Measurements from ENCODE around the gene TRIM10.

The TRIM10 gene

DNA sequence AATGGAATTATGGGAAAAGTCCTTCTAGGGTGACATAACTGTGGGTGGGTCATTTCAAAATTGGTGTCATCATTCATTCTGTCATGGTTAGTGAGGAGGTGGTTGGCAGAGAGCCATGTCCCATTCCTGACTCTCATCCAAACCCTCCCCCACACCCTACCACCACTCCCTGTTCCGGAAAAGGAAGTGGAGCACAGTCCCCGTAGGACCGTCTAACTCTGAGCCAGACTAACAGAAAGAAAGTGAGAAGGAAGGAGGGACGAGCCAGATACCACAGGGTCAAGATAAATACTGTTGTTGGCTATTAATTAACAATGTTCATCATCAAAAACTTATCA lies 4.8 kb downstream of the TRIM10 start (continued):
- TF ChIP-seq, protein P1, sequence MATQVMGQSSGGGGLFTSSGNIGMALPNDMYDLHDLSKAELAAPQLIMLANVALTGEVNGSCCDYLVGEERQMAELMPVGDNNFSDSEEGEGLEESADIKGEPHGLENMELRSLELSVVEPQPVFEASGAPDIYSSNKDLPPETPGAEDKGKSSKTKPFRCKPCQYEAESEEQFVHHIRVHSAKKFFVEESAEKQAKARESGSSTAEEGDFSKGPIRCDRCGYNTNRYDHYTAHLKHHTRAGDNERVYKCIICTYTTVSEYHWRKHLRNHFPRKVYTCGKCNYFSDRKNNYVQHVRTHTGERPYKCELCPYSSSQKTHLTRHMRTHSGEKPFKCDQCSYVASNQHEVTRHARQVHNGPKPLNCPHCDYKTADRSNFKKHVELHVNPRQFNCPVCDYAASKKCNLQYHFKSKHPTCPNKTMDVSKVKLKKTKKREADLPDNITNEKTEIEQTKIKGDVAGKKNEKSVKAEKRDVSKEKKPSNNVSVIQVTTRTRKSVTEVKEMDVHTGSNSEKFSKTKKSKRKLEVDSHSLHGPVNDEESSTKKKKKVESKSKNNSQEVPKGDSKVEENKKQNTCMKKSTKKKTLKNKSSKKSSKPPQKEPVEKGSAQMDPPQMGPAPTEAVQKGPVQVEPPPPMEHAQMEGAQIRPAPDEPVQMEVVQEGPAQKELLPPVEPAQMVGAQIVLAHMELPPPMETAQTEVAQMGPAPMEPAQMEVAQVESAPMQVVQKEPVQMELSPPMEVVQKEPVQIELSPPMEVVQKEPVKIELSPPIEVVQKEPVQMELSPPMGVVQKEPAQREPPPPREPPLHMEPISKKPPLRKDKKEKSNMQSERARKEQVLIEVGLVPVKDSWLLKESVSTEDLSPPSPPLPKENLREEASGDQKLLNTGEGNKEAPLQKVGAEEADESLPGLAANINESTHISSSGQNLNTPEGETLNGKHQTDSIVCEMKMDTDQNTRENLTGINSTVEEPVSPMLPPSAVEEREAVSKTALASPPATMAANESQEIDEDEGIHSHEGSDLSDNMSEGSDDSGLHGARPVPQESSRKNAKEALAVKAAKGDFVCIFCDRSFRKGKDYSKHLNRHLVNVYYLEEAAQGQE (tag by site-specific recombination; IDR thresholded peaks at IDR 0.05), result no peak
- TF ChIP-seq GLI4 (tag by site-specific recombination; IDR thresholded peaks at IDR 0.05) (no peak), ZNF266 (tag by site-specific recombination; IDR thresholded peaks at IDR 0.05; ENCODE audit: low read depth) (no peak), KLF10 (tag by site-specific recombination; IDR thresholded peaks at IDR 0.05) (peak; percentile 89), ZNF26 (tag by site-specific recombination; IDR thresholded peaks at IDR 0.05) (no peak), ZNF600 (tag by site-specific recombination; IDR thresholded peaks at IDR 0.05) (peak; percentile 91), MZF1 (tag by site-specific recombination; IDR thresholded peaks at IDR 0.05; ENCODE audit: borderline replicate concordance) (peak; percentile 62), ZNF24 (tag by site-specific recombination; IDR thresholded peaks at IDR 0.05) (peak; percentile 89), ZNF302 (tag by site-specific recombination; IDR thresholded peaks at IDR 0.05; ENCODE audit: low read depth) (no peak), ZNF610 (tag by site-specific recombination; IDR thresholded peaks at IDR 0.05; ENCODE audit: borderline replicate concordance) (no peak), ZBTB8A (tag by site-specific recombination; IDR thresholded peaks at IDR 0.05) (peak; percentile 21; the same call in 1 of the 2 replicates), SP2 (tag by site-specific recombination; IDR thresholded peaks at IDR 0.05) (peak; percentile 62), ZNF184 (tag by site-specific recombination; IDR thresholded peaks at IDR 0.05) (peak; percentile 90), ZNF555 (tag by site-specific recombination; conservative IDR thresholded peaks at IDR 0.05) (no peak), ZNF416 (tag by site-specific recombination; IDR thresholded peaks at IDR 0.05) (no peak), GLIS1 (tag by site-specific recombination; IDR thresholded peaks at IDR 0.05) (peak; percentile 43; the same call in 1 of the 2 replicates), PRDM4 (tag by site-specific recombination; IDR thresholded peaks at IDR 0.05) (peak; percentile 43; the same call in 1 of the 2 replicates), ZNF174 (tag by site-specific recombination; IDR thresholded peaks at IDR 0.05) (no peak), ZNF558 (tag by site-specific recombination; IDR thresholded peaks at IDR 0.05) (peak; percentile 60; the same call in 1 of the 2 replicates), ZNF501 (tag by site-specific recombination; IDR thresholded peaks at IDR 0.05) (no peak; the same call in 1 of the 2 replicates), ZFP69B (tag by site-specific recombination; IDR thresholded peaks at IDR 0.05) (no peak), ZNF274 (IDR thresholded peaks at IDR 0.05; ENCODE audit: low read length) (no peak), ZNF274 (tag by site-specific recombination; IDR thresholded peaks at IDR 0.05; ENCODE audit: borderline replicate concordance) (no peak), ZNF837 (tag by site-specific recombination; IDR thresholded peaks at IDR 0.05) (no peak), ZNF629 (tag by site-specific recombination; IDR thresholded peaks at IDR 0.05) (peak; percentile 90), SP7 (tag by site-specific recombination; IDR thresholded peaks at IDR 0.05) (peak; percentile 91)
- TF ChIP-seq, protein P2, sequence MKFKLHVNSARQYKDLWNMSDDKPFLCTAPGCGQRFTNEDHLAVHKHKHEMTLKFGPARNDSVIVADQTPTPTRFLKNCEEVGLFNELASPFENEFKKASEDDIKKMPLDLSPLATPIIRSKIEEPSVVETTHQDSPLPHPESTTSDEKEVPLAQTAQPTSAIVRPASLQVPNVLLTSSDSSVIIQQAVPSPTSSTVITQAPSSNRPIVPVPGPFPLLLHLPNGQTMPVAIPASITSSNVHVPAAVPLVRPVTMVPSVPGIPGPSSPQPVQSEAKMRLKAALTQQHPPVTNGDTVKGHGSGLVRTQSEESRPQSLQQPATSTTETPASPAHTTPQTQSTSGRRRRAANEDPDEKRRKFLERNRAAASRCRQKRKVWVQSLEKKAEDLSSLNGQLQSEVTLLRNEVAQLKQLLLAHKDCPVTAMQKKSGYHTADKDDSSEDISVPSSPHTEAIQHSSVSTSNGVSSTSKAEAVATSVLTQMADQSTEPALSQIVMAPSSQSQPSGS (tag by site-specific recombination; IDR thresholded peaks at IDR 0.05; ENCODE audit: low read depth), result peak; percentile 91
- TF ChIP-seq, protein P3, sequence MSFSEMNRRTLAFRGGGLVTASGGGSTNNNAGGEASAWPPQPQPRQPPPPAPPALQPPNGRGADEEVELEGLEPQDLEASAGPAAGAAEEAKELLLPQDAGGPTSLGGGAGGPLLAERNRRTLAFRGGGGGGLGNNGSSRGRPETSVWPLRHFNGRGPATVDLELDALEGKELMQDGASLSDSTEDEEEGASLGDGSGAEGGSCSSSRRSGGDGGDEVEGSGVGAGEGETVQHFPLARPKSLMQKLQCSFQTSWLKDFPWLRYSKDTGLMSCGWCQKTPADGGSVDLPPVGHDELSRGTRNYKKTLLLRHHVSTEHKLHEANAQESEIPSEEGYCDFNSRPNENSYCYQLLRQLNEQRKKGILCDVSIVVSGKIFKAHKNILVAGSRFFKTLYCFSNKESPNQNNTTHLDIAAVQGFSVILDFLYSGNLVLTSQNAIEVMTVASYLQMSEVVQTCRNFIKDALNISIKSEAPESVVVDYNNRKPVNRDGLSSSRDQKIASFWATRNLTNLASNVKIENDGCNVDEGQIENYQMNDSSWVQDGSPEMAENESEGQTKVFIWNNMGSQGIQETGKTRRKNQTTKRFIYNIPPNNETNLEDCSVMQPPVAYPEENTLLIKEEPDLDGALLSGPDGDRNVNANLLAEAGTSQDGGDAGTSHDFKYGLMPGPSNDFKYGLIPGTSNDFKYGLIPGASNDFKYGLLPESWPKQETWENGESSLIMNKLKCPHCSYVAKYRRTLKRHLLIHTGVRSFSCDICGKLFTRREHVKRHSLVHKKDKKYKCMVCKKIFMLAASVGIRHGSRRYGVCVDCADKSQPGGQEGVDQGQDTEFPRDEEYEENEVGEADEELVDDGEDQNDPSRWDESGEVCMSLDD (tag by site-specific recombination; IDR thresholded peaks at IDR 0.05), result no peak
- TF ChIP-seq, protein P4, sequence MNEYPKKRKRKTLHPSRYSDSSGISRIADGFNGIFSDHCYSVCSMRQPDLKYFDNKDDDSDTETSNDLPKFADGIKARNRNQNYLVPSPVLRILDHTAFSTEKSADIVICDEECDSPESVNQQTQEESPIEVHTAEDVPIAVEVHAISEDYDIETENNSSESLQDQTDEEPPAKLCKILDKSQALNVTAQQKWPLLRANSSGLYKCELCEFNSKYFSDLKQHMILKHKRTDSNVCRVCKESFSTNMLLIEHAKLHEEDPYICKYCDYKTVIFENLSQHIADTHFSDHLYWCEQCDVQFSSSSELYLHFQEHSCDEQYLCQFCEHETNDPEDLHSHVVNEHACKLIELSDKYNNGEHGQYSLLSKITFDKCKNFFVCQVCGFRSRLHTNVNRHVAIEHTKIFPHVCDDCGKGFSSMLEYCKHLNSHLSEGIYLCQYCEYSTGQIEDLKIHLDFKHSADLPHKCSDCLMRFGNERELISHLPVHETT (tag by site-specific recombination; IDR thresholded peaks at IDR 0.05), result peak; percentile 40; the same call in 1 of the 2 replicates
